HG02763 (cell line): ENCODE data around the gene CLK2.
"Not testable (repeated sequence)": the region's sequence is repeated elsewhere in the genome, so short reads cannot be mapped to it uniquely, and the experiment has no call there.

Experiments
- ATAC-seq: cut with Tn5 transposase; IDR thresholded peaks from one replicate; pipeline ENCODE4 v1.9.1; 2021; ENCODE audit warnings: mild to moderate bottlenecking, moderate library complexity; ENCODE audit not compliant: unreplicated experiment

The CLK2 gene

DNA sequence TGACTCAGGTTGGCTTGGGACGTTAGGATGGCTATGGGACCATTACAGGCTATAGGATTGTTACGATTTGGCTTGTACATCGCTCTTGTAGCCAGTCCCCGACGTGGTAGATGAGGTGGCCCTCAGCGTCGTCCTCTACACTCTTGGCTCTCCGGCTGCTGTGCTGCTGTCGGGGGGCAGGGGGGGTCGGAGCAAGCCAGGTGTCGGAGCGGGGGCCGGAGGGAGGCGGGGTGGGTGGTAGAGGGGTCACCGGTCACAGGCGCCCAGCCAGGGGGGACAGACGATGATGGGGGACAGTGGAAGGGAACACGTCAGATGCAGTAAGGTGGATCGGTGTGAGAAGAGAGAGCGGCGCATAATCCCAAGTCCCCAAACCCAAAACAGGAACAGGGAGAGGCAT is 4.7 kb downstream of the CLK2 start:
- ATAC-seq, result no peak

DNA sequence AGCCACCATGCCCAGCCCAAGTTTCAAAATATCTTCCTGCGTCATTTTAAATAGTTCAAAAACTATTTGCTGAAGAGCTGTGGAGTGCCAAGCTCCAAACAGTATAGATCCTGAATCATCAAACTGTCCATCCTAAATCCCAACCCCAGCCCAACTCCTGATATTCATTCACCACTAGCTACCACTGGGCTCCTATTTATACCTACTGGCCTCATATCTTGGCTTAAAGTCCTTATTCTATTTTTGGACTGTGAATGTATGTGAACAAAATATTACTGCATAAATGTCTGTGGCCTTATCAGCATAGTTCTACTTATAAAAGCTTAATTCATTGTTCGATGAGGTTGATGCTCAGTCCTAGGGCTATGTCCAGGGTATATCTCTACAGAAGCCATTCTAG is 5.9 kb downstream of the CLK2 start:
- no peak for ATAC-seq

DNA sequence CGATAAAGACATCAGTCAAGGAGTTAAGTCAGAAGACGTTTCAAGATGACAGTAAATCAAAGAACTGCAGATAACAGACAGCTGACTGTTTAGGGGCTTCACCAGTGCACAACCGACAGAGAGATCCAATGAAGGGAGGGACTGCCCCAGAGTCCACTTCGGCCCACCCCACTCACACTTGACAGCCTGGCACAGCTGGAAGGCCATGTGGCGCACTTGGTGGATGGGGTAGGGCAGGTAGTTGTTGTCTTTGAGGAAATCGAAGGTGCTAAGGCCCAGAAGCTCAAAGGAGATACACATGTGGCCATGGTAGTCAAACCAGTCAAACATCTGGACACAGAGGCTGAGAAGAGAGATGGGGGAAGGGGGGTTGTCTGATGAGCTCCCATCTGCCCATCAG is 6.8 kb downstream of the CLK2 start:
- no peak for ATAC-seq

DNA sequence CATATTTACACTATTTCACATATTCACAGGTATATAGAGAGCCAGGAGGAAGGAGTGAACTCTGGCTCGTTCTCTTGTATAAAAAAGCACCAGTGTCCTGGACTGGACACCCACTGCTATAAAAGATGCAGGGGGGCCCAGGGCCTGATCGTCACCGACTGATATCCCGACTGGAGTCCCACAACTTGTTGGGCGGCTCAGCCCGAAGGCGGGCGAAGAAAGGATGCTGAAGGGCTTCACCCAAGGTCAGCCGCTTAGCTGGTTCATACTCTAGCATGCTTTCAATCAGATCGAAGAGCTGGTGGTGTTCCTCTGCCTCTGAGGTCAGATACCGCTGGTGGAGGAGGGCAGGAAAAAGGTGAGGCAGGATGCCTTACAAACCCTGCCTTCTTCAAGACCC is 10.2 kb downstream of the CLK2 start:
- ATAC-seq, result no peak

DNA sequence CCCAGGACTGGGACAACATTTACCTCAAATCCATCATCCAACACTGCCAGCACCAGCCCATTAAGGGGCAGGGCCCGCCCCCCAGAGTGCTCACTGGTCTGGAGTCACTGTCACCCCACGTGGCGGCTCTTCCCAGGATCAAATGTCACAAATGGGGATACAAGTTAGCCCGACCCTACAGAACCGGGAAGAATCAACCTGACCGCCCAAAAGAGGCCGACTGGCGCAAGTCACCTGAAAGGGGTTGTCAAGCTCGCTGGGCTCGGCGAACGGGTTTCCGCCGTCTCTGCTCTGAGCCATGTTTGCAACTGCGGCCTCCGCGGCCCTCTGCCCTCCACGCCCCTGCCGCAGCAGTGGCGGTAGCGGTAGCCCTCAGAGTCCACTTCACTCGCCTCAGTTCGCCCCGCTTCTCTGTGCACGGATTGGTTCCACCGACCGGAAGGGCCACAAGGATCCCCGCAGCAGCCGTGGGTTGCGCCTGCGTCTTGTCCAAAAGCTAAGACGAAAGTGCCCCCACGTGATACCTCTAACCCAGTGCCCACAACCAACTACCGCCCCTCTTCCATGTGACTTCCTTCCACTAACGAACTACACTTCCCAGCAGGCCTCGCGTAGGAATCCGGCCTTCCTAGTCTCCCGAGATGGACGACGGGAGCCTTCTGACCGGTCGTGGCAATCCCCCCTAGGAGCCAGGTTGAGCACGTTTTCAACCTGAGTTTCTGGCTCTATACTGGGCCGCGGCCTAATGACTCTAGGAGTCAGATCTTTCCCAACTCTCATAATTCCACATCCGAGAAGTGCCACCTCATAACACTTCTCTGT is 11.2 kb downstream of the CLK2 start, which contains the start of gene SCAMP3:
Gene SCAMP3 (minus strand): TSS at position 509 of the 822 bp plus-strand sequence. CDS start 209 bp downstream, at position 300.
- peak; percentile 90 for ATAC-seq

DNA sequence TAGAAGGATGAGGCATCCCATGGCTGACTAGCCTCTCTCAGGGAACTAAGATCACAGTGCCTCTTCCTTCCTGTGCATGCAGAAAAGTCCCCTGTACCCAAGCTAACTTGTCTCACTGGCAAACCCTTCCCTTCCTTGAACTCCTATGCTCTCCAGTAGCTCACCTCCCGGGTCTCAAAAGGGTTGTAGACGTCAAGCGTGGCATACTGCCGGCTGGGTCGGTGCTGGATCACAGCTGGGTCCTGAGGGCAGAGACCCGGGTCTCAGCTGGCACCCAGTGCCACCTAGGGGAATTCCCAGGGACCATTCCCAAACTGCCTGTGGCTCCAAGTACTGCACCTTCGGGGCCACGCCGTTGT is 11.8 kb downstream of the CLK2 start:
- no peak for ATAC-seq

DNA sequence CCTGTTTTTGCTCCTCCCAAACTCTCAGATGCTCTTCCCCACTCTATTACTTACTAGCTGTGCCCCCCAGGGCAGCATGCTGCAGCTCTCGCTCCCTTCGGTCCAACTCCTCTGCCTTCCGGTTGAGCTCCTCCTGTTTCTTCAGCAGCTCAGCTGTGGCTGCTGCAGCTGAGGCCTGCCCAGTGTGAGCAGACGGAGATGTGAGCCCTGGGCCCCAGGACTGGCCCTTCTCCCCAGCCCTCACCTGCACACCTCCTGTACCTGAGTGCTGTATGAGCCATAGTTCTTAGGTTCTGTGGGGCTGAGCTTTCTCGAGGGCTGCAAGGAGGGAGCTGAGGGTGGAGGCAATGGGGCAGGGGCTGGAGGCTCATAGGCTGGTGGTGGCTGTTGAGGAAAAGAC is 13.0 kb downstream of the CLK2 start:
- no peak for ATAC-seq

DNA sequence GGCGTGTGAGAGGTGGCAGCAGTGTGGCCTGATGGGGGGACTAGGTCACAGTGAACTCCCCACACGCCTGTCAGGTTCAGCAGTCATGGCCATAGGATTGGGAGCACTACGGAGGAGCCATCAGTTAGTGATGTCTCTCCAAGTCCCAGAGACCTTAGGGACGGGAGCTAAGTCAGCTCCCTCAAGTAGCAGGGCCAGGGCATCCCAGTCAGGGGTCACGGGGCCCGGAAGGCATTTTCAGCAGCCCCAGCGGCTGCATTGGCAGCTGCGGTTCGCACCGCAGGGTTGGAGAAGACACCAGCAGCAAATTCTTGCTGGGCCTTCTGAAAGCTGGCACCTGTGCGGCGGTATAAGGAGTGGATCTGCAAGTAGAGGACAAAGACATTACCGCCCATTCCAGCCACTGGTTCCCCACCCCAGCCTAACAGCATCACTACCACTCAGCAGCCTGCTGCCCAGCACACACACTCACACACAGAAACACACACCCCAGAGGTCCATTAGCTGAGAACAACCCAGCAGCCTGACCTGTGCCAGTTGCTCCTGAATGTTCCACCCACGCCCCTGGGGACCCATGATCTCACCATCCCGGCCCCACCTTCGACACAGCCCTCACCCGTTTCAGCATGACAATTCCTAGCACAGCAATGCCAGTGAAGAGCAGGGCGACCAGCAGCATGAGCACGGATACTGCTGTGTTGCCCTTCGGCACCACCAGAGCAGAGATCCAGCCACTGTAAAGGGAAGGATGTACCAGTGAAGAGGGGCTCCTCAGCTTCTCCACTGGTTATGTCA is 17.0 kb downstream of the CLK2 start:
- ATAC-seq, result no peak

DNA sequence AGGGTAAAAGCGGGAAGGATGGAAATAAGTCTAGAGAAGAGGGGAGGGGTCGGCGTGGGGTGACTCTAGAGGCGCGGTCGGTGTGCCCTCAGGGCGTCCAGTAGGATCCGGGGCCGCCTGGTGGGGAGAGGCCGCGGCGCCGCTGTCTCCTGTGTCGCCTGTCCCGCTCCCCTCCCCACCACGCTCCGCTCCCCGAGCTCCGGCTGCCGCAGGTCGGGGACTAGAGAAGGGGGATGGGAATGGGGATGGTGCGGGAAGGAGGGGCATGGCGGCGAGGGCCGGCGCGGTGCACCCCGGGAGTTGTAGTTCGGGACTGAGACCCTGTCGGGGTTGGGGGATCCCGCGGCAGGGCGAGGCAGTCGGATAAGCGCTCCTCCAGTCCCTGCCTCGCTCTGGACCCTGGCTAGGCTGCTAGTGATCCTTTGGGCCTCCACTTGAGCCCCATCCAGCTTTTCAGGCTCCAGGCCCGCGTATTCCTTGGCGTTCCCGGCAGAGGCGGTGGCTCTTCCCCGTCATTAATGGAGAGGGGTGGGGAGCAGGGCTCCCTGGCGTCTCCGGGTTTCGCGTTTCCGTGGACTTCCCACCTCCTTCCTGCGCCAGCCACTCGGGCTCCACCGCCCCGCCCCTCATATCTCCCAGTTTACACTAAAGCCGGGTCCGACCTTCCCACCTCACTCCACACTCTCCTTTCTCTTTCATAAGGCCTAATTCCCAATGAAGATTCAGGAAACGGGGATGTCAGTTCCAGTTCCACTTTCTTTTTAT is 17.9 kb downstream of the CLK2 start, which contains the start of gene ENTREP3:
Gene ENTREP3 (minus strand): TSS at position 241 of the 765 bp plus-strand sequence. CDS start 606 bp downstream, outside the sequence.
- peak; percentile 59 for ATAC-seq

DNA sequence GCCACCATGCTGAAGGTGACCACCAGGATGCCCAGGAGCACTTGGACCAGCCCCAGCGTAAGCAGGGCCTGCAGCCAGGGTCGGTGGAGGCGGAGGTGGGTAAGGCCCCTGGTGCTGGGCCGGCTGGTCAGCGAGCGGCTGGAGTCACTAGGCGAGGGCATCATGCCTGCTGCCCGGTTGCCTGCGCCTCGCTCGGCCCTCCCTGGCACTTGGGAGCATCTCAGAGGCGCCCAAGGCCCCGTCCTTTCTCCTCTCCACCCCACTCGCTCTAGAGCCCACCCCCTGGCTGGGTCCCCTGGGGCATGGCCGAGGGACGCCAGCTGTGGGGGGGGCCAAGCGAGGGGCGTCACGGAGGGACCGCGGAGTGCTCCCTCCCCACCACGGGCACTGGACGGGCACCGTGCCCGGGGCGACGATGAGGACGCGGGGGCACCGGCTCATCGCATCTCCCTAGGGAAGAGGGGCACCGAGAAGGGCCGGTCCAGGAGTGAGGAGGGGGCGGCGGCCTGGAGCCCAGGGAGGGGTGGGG is 18.5 kb downstream of the CLK2 start:
- no peak for ATAC-seq

DNA sequence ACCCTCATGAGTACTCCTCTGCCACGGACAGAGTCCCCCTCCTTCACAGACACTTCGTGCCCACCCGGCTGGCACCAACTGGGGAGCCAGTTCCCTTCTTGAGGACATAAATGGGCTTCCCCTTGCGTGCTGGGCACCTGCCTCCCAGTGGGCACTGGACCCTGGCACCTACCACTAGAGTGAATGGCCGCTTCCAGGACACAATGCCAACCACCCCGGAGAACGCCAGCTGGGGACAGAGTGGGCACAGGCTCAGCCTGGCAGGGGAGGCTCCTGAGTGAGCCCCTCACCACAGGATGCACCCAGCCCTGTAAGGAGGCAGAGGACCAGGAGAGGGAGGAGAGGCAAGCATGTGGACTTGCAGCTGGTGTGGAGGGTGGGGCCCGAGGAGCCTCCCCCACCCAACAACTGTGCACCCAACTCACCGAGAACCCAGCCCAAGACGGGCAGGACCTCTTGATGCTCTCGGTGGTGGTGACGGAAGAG is 19.0 kb downstream of the CLK2 start:
- ATAC-seq, result no peak

DNA sequence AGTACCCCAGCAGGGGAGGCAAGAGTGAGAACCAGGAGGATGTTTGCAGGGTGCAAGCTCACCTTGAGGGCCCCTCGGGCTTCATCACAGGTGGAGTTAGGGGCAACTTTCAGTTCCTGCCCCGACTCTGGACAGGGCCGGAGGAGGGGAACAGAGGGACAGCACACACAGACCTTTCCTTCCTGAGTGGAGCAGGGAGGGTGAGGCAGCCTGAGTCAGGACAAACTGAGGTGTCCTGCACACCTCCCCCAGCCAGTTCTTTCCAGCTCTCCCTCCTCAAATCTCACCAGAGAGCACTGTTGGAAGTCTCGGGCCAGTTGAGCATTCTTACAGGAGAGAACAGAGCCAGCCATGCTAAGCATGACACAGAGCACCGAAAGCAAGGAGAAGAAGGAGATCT is 19.5 kb downstream of the CLK2 start:
- ATAC-seq, result no peak

DNA sequence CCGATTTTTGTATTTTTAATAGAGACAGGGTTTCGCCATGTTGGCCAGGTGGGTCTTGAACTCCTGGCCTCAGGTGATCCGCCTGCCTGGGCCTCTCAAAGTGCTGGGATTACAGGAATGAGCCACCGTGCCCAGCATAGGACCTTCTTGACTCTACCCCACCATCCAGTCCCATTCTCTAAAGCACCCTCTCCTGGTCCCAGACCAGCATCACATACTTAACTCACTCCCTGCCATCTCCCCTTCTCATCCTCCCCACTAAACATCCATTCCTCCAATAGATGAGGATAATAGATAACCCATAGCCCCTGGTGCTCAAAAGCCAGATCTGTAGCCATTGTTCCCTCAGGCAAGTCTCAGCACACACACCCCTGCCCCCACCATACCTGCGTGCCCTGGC is 20.1 kb downstream of the CLK2 start:
- ATAC-seq, result no peak

DNA sequence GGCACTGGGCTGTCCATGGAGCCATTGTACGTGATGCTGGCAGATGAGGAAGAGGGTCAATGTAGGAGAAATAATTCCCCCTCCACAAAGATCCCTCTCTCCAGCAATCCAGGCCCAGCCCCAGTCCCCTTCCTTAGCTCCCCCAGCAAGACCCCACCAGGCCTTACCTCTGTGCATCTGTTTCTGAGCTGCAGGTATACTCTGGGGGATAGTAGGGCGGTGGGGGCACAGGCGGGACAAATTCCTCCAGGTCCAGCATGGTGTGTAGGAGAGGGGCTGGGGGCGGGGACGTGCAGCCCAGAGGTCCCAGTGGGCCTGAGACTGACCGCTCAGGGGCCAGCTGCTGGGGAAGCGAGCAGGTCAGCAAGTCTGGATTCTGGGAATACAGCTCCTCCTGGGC is 21.7 kb downstream of the CLK2 start:
- no peak for ATAC-seq

DNA sequence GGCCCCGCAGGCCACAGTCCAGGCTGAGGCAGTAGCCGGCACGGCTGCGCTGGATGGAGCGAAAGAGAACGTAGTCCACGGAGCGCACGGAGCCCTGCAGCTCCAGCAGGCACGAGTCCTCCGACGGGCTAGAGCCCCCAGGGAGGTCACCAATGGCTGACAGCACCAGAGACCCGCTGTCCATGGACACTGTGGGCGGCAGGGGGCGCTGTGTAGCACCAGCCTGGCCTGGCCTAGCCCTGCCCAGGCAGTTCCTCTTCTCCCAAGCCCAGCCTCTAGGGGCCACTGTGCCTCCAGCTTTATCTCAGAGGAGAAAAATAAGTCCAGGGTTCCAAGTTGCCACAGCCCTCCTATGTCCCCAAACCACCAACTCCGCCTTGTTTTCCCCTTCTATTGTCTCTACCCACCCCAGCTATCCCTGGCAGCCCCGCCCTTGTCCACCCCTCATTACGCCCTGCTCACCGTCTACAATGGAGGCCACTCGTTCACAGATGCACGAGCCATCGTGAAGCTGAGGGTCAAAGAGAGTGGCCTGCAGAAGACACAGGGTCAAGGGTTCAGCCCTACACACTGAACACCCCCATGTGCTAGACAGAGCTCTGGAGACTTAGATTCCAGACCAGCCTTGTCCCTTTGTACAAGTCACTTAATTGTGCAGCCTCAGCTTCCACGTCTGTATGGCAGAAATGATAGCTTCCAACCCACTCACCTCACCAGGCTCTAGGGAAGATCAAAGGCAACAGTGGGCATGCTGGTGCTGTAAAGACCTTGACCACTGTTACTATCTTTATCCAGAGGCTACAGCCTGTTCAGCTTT is 22.5 kb downstream of the CLK2 start:
- peak; percentile 87 for ATAC-seq

DNA sequence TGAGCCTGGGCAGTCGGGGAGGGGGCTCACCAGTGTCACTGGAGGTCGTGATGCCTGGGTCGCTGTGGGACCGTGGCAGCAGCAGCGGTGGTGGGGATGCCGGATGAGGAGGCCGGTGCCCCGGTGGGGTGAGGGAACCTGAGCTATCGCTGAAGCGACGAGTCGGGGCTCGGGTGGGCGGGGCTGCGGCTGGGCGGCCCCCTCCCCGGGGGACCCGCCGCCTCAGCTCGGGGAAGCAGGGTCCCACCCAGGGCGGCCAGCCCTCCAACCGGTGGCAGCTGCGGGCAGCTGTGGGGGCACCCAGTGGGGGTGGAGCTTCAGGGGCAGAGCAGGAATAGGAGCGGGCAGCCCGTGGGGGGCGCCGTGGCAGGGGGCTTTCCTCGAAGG is 23.1 kb downstream of the CLK2 start:
- no peak for ATAC-seq

DNA sequence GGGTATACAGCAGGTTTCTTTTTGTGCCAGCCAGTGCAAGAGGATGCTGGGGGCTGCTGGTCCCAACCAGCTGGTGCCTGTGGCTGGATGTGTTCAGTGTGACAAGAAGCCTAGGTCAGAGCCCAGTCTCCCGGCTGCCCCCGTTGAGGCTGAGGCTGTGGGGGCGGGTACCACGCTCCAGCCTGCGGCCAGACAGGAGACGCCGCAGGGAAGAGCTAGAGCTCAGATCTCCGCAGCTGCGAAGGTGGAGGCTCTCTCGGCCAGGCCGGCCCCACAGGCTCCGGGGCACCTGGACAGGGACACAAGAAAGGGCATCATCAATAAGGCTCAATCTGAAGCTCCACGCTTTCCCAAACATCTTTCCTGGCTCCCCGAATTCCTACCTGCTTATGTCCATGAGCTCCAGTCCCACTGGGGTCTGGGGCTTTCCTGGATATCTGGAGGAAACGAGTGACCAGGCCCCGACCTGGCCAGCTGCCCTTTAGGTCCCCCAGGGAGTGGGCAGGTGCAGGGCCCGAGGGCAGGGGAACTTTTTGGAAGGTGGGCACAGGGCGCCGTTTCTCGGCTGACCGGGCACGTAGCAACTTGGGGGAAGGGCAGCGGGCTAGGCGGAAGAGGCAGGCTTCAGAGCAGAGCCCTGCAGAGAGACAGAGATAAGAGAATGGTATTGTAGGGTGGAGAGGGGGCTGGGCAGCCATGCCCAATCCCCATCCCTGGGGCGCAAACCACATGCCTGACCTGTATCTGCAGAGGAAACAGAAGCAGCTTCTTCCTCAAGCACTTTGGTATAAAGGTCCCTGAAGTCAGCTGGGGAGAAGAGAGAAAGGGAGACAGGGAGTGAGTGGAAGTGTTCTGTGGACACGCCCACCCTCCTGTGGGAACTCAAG is 25.4 kb downstream of the CLK2 start:
- ATAC-seq, result no peak

DNA sequence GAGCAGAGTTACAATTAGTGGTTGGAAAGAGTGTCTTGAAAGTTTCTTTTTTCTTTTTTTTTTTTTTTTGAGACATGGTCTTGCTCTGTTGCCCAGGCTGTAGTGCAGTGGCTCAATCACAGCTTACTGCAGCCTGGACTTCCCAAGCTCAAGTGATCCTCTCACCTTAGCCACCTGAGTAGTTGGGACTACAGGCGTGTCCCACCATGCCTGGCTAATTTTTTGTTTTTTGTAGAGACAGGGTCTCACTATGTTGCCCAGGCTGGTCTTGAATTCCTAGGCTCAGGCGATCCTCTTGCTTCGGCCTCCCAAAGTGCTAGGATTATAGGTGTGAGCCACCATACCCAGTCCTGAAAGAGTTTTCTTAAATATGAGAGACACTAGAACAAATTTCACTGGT is 26.5 kb downstream of the CLK2 start:
- not testable (repeated sequence) for ATAC-seq

DNA sequence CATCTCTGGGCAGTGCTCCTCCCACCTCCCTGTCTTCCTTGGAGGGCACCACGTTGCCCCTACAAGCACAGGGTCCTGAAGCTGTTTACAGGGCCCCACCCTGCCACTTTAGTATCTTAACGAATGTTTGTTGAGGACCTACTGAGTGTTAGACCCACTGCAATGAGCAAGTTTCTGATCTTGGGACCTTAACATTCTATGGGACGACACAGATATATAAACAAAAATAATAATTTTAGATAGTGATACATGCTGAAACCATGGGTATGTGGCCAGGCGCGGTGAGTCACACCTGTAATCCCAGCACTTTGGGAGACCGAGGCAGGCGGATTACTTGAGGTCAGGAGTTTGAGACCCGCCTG is 28.2 kb downstream of the CLK2 start:
- ATAC-seq, result no peak
